K562 (cell line): ENCODE results near the gene CCDC116.

Experiments
- BACH1 ChIP-seq: fragments of 200-800 bp; sonication (Bioruptor generic); IDR thresholded peaks from 2 replicates; pipeline ENCODE4 v1.6.1; 2016; ENCODE audit warnings: missing genetic modification characterization, missing compliant biosample characterization
- GABPA ChIP-seq: fragments of 200-800 bp; sonication (Bioruptor generic); conservative IDR thresholded peaks from 2 replicates; pipeline ENCODE4 v1.6.1; 2016; ENCODE audit warnings: low read depth, missing genetic modification characterization, missing compliant biosample characterization
- GATA2 ChIP-seq: sonication (generic); formaldehyde crosslinking; IDR thresholded peaks from 2 replicates; pipeline ENCODE4 v1.4.0; 2020; ENCODE audit warnings: mild to moderate bottlenecking, missing genetic modification reagents
- SLC30A9 ChIP-seq: fragments of 250-450 bp; sonication (Bioruptor Pico); IDR thresholded peaks from 2 replicates; pipeline ENCODE4 v1.8.0; 2022; ENCODE audit warnings: mild to moderate bottlenecking, moderate library complexity
- SMAD3 ChIP-seq: fragments of 450-650 bp; formaldehyde crosslinking; conservative IDR thresholded peaks from 2 replicates; pipeline ENCODE4 v1.4.0; 2020; ENCODE audit warnings: mild to moderate bottlenecking
- SMC3 ChIP-seq: conservative IDR thresholded peaks from 2 replicates; pipeline ENCODE4 v1.6.1; 2011; ENCODE audit warnings: low read depth, low read length, improper control_type of control experiment; ENCODE audit not compliant: insufficient read depth
- SPI1 ChIP-seq: IDR thresholded peaks from 2 replicates; pipeline ENCODE4 v1.6.1; 2011; ENCODE audit warnings: low read depth, low read length, control low read depth, borderline replicate concordance
- TARDBP ChIP-seq: fragments of 450-650 bp; IDR thresholded peaks from 2 replicates; pipeline ENCODE4 v1.6.1; 2016
- YY1 ChIP-seq, 3 experiments: IDR thresholded peaks; 2 replicates each; pipeline ENCODE4 v1.6.1; 2011; ENCODE audit warnings: low read length in 2 of 3, mild to moderate bottlenecking in 2 of 3, moderate library complexity in 2 of 3, borderline replicate concordance in 1 of 3, control low read depth in 1 of 3, low read depth in 1 of 3; ENCODE audit not compliant: insufficient read depth in 3 of 3, insufficient replicate concordance in 2 of 3, control insufficient read depth in 1 of 3, insufficient read length in 1 of 3; ENCODE audit errors: extremely low read depth in 1 of 3
- ZKSCAN1 ChIP-seq: fragments of 150-350 bp; IDR thresholded peaks from 2 replicates; pipeline ENCODE4 v1.6.1; 2016; ENCODE audit warnings: low read depth, low read length
- TF ChIP-seq, protein P1 (sequence below), 2 experiments: IDR thresholded peaks; 2 replicates each; pipeline ENCODE4 v1.6.1; 2011; ENCODE audit warnings: borderline replicate concordance in 1 of 2, control low read depth in 1 of 2, low read depth in 1 of 2, low read length in 1 of 2, mild to moderate bottlenecking in 1 of 2, mixed read lengths in 1 of 2, moderate library complexity in 1 of 2; ENCODE audit not compliant: insufficient read depth in 1 of 2, insufficient read length in 1 of 2, poor library complexity in 1 of 2, severe bottlenecking in 1 of 2; ENCODE audit errors: extremely low read depth in 1 of 2
- TF ChIP-seq, protein P2 (sequence below), 2 experiments: fragments of 450-650 bp in 1 of 2; sonication (generic) in 1 of 2; formaldehyde crosslinking in 1 of 2; IDR thresholded peaks; 2 replicates each; pipeline versions ENCODE4 v1.7.1 to v1.9.0; 2016 to 2022; ENCODE audit warnings: inconsistent platforms in 1 of 2, mild to moderate bottlenecking in 1 of 2, missing genetic modification reagents in 1 of 2
- TF ChIP-seq, protein P3 (sequence below), 3 experiments: IDR thresholded peaks in 2 of 3; conservative IDR thresholded peaks in 1 of 3; 2 replicates each; pipeline ENCODE4 v1.5.1; 2011 to 2012; ENCODE audit warnings: low read length in 3 of 3, mild to moderate bottlenecking in 3 of 3, control low read depth in 2 of 3, improper control_type of control experiment in 1 of 3, inconsistent platforms in 1 of 3, low read depth in 1 of 3, mixed read lengths in 1 of 3, moderate library complexity in 1 of 3; ENCODE audit not compliant: insufficient read depth in 2 of 3

DNA sequence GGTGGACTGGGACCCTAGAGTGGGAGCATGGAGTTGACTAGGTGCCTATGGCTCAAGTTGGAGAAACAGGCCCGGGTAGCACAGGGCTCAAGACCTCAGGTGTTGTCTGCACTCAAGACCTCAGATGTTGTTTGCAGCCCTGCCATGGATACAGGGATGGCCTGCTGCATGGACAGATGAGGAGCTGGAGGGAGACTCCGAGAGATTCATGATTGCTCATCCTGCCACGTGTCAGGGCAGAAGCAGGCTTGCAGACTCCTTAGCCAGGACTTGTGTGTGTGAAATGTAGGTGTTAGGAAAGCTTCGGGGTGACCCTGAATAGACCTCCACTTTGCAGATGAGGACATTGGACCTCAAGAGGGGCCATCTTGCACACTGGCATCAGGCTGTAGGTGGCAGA is 921 bp downstream of the CCDC116 start:
- TF ChIP-seq, protein P1, sequence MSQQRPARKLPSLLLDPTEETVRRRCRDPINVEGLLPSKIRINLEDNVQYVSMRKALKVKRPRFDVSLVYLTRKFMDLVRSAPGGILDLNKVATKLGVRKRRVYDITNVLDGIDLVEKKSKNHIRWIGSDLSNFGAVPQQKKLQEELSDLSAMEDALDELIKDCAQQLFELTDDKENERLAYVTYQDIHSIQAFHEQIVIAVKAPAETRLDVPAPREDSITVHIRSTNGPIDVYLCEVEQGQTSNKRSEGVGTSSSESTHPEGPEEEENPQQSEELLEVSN (IDR thresholded peaks at IDR 0.05; ENCODE audit: borderline replicate concordance in 1 of 2, extremely low read depth in 1 of 2, insufficient read depth in 1 of 2, insufficient read length in 1 of 2, low read depth in 1 of 2, low read length in 1 of 2, poor library complexity in 1 of 2, severe bottlenecking in 1 of 2): no peak
- TF ChIP-seq SMC3 (0 out of 2 replicates have a peak, but pooled peaks have one; percentile 2), SLC30A9 (CRISPR knock-in tag) (no peak), YY1 (IDR thresholded peaks at IDR 0.05; ENCODE audit: borderline replicate concordance in 1 of 3, control insufficient read depth in 1 of 3, extremely low read depth in 1 of 3, insufficient read depth in 3 of 3, insufficient read length in 1 of 3, insufficient replicate concordance in 2 of 3, low read depth in 1 of 3, low read length in 2 of 3) (no peak), GABPA (no peak), GATA2 (CRISPR knock-in tag) (no peak), TARDBP (no peak), BACH1 (tag) (no peak), SMAD3 (CRISPR knock-in tag) (no peak), ZKSCAN1 (no peak), SPI1 (no peak)
- TF ChIP-seq, protein P2, sequence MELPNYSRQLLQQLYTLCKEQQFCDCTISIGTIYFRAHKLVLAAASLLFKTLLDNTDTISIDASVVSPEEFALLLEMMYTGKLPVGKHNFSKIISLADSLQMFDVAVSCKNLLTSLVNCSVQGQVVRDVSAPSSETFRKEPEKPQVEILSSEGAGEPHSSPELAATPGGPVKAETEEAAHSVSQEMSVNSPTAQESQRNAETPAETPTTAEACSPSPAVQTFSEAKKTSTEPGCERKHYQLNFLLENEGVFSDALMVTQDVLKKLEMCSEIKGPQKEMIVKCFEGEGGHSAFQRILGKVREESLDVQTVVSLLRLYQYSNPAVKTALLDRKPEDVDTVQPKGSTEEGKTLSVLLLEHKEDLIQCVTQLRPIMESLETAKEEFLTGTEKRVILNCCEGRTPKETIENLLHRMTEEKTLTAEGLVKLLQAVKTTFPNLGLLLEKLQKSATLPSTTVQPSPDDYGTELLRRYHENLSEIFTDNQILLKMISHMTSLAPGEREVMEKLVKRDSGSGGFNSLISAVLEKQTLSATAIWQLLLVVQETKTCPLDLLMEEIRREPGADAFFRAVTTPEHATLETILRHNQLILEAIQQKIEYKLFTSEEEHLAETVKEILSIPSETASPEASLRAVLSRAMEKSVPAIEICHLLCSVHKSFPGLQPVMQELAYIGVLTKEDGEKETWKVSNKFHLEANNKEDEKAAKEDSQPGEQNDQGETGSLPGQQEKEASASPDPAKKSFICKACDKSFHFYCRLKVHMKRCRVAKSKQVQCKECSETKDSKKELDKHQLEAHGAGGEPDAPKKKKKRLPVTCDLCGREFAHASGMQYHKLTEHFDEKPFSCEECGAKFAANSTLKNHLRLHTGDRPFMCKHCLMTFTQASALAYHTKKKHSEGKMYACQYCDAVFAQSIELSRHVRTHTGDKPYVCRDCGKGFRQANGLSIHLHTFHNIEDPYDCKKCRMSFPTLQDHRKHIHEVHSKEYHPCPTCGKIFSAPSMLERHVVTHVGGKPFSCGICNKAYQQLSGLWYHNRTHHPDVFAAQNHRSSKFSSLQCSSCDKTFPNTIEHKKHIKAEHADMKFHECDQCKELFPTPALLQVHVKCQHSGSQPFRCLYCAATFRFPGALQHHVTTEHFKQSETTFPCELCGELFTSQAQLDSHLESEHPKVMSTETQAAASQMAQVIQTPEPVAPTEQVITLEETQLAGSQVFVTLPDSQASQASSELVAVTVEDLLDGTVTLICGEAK (IDR thresholded peaks at IDR 0.05): no peak
- TF ChIP-seq, protein P2 (CRISPR knock-in tag; IDR thresholded peaks at IDR 0.05): no peak
- TF ChIP-seq, protein P3, sequence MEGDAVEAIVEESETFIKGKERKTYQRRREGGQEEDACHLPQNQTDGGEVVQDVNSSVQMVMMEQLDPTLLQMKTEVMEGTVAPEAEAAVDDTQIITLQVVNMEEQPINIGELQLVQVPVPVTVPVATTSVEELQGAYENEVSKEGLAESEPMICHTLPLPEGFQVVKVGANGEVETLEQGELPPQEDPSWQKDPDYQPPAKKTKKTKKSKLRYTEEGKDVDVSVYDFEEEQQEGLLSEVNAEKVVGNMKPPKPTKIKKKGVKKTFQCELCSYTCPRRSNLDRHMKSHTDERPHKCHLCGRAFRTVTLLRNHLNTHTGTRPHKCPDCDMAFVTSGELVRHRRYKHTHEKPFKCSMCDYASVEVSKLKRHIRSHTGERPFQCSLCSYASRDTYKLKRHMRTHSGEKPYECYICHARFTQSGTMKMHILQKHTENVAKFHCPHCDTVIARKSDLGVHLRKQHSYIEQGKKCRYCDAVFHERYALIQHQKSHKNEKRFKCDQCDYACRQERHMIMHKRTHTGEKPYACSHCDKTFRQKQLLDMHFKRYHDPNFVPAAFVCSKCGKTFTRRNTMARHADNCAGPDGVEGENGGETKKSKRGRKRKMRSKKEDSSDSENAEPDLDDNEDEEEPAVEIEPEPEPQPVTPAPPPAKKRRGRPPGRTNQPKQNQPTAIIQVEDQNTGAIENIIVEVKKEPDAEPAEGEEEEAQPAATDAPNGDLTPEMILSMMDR (IDR thresholded peaks at IDR 0.05 in 2 of 3, conservative IDR thresholded peaks at IDR 0.05 in 1 of 3; ENCODE audit: insufficient read depth in 2 of 3, low read depth in 1 of 3, low read length in 3 of 3): no peak
